H1 (cell line): Measurements from ENCODE around the gene NDUFB3. TPM values are rescaled to one million over a fixed set of nuclear protein-coding genes. Genes with fewer than 3 reads are reported as not detected.

Experiments used
- CTCF ChIA-PET: fragments of 300-600 bp; sonication (Branson Sonifier 250); formaldehyde crosslinking; loops from one replicate; lab custom pipeline; 2021; ENCODE audit not compliant: partially characterized antibody; lab: Charles Lee
- POLR2A ChIA-PET: fragments of 300-600 bp; sonication (Branson Sonifier 250); formaldehyde crosslinking; loops from one replicate; lab custom pipeline; 2021; ENCODE audit warnings: inconsistent platforms; ENCODE audit not compliant: partially characterized antibody; lab: Charles Lee
- DNase-seq, 2 experiments: peaks; one replicate each; pipeline versions ENCODE4 v3.0.0 to v3.0.0-alpha.2; 2010 to 2022; ENCODE audit warnings: low spot score in 2 of 2, low read depth in 1 of 2, mixed read lengths in 1 of 2
- FAIRE-seq: peaks from 2 replicates; lab custom pipeline; 2011; peaks lifted over from hg19 to GRCh38; lab: Jason Lieb, UNC
- H2AFZ ChIP-seq: 2 replicates; pipeline ENCODE4 v1.8.1; 2012; ENCODE audit warnings: low read length, inconsistent platforms
- H2AK5ac ChIP-seq: 2 replicates; pipeline ENCODE4 v1.6.1; 2013; ENCODE audit warnings: low read depth, low read length
- H2BK120ac ChIP-seq: replicated peaks from 2 replicates; pipeline ENCODE3; 2013; ENCODE audit warnings: low read depth, low read length, inconsistent platforms
- H2BK12ac ChIP-seq: 2 replicates; pipeline ENCODE4 v1.6.1; 2013; ENCODE audit warnings: low read depth, low read length
- H2BK15ac ChIP-seq: 2 replicates; pipeline ENCODE4 v1.6.1; 2013; ENCODE audit warnings: low read length
- H2BK20ac ChIP-seq: 2 replicates; pipeline ENCODE4 v1.6.1; 2013; ENCODE audit warnings: low read length
- H2BK5ac ChIP-seq: 2 replicates; pipeline ENCODE4 v1.6.1; 2013; ENCODE audit warnings: low read depth, low read length
- H3K14ac ChIP-seq: 2 replicates; pipeline ENCODE4 v1.6.1; 2013; ENCODE audit warnings: inconsistent platforms; ENCODE audit not compliant: insufficient read length
- H3K18ac ChIP-seq: 2 replicates; pipeline ENCODE4 v1.6.1; 2013; ENCODE audit warnings: low read length; ENCODE audit errors: extremely low read depth
- H3K23ac ChIP-seq: 2 replicates; pipeline ENCODE4 v1.6.1; 2013; ENCODE audit warnings: inconsistent platforms; ENCODE audit not compliant: insufficient read length
- H3K23me2 ChIP-seq: 2 replicates; pipeline ENCODE4 v1.6.1; 2013; ENCODE audit warnings: low read depth, low read length
- H3K27ac ChIP-seq: 2 replicates; pipeline ENCODE4 v1.6.1; 2011; ENCODE audit warnings: low read depth, low read length, inconsistent platforms
- H3K27me3 ChIP-seq, 4 experiments: replicated peaks in 1 of 4; 1 replicate in 1 of 4; 2 replicates in 3 of 4; pipeline versions ENCODE4 v1.6.1 to v1.8.1; 2011 to 2013; ENCODE audit warnings: low read length in 3 of 4, mild to moderate bottlenecking in 3 of 4, inconsistent platforms in 2 of 4, mixed read lengths in 2 of 4, moderate library complexity in 1 of 4; ENCODE audit not compliant: control insufficient read depth in 3 of 4, insufficient read depth in 3 of 4; ENCODE audit errors: extremely low read depth in 1 of 4
- H3K36me3 ChIP-seq, 4 experiments: 2 replicates each; pipeline versions ENCODE4 v1.6.1 to v1.8.1; 2011 to 2013; ENCODE audit warnings: mild to moderate bottlenecking in 4 of 4, low read length in 3 of 4, moderate library complexity in 2 of 4, control low read depth in 1 of 4, inconsistent platforms in 1 of 4; ENCODE audit not compliant: insufficient read depth in 4 of 4, control insufficient read depth in 2 of 4
- H3K4ac ChIP-seq: replicated peaks from 2 replicates; pipeline ENCODE3; 2013; ENCODE audit warnings: low read length, low read depth, mixed read lengths, inconsistent platforms; ENCODE audit not compliant: insufficient read length
- H3K4me1 ChIP-seq, 4 experiments: replicated peaks in 1 of 4; 1 replicate in 1 of 4; 2 replicates in 3 of 4; pipeline versions ENCODE4 v1.6.1 to v1.8.1; 2011 to 2013; ENCODE audit warnings: low read length in 3 of 4, inconsistent platforms in 2 of 4, mixed read lengths in 1 of 4; ENCODE audit not compliant: insufficient read depth in 4 of 4, control insufficient read depth in 3 of 4
- H3K4me2 ChIP-seq, 2 experiments: 2 replicates each; pipeline versions ENCODE4 v1.6.1 to v1.8.1; 2011 to 2013; ENCODE audit warnings: low read depth in 2 of 2, low read length in 2 of 2, control low read depth in 1 of 2, inconsistent platforms in 1 of 2, mild to moderate bottlenecking in 1 of 2; ENCODE audit not compliant: insufficient read depth in 1 of 2
- H3K4me3 ChIP-seq, 4 experiments: fragments of 200-600, 300-600 bp in 1 of 4; sonication (generic), shearing (Covaris generic), sonication (Bioruptor Twin) in 1 of 4; 2 replicates each; pipeline versions ENCODE4 v1.5.1 to v1.8.1; 2011 to 2016; ENCODE audit warnings: low read length in 4 of 4, low read depth in 3 of 4, control low read depth in 2 of 4, inconsistent platforms in 2 of 4, mild to moderate bottlenecking in 2 of 4, mixed read lengths in 1 of 4, moderate library complexity in 1 of 4; ENCODE audit not compliant: insufficient read depth in 2 of 4; ENCODE audit errors: extremely low read depth in 1 of 4
- H3K56ac ChIP-seq: replicated peaks from 2 replicates; pipeline ENCODE3; 2013; ENCODE audit warnings: low read depth, mild to moderate bottlenecking, mixed read lengths, low read length, inconsistent platforms; ENCODE audit not compliant: insufficient read length
- H3K79me1 ChIP-seq: 2 replicates; pipeline ENCODE4 v1.6.1; 2013; ENCODE audit warnings: low read depth, low read length, control low read depth
- H3K79me2 ChIP-seq, 2 experiments: 2 replicates each; pipeline versions ENCODE4 v1.6.1 to v1.8.1; 2012 to 2013; ENCODE audit warnings: low read length in 2 of 2, mild to moderate bottlenecking in 2 of 2, inconsistent platforms in 1 of 2; ENCODE audit not compliant: insufficient read depth in 2 of 2, control insufficient read depth in 1 of 2
- H3K9ac ChIP-seq, 4 experiments: replicated peaks in 1 of 4; 1 replicate in 1 of 4; 2 replicates in 3 of 4; pipeline versions ENCODE4 v1.6.1 to v1.8.1; 2011 to 2013; ENCODE audit warnings: low read depth in 3 of 4, low read length in 3 of 4, control low read depth in 2 of 4, mild to moderate bottlenecking in 2 of 4, moderate library complexity in 2 of 4, inconsistent platforms in 1 of 4; ENCODE audit errors: extremely low read depth in 1 of 4
- H3K9me3 ChIP-seq, 2 experiments: 2 replicates each; pipeline versions ENCODE4 v1.6.1 to v1.8.1; 2012 to 2013; ENCODE audit warnings: mild to moderate bottlenecking in 2 of 2, moderate library complexity in 2 of 2, control low read depth in 1 of 2, inconsistent platforms in 1 of 2, low read depth in 1 of 2, low read length in 1 of 2, mixed read lengths in 1 of 2; ENCODE audit not compliant: insufficient read depth in 2 of 2
- H4K20me1 ChIP-seq, 2 experiments: replicated peaks in 1 of 2; 2 replicates each; pipeline versions ENCODE3 to v1.8.1; 2011 to 2013; ENCODE audit warnings: inconsistent platforms in 2 of 2, low read length in 2 of 2, mild to moderate bottlenecking in 1 of 2; ENCODE audit not compliant: insufficient read depth in 2 of 2, control insufficient read depth in 1 of 2
- H4K5ac ChIP-seq: 2 replicates; pipeline ENCODE4 v1.6.1; 2013; ENCODE audit warnings: low read length, low read depth, mixed read lengths, inconsistent platforms; ENCODE audit not compliant: insufficient read length
- H4K8ac ChIP-seq: 2 replicates; pipeline ENCODE4 v1.8.0; 2013; ENCODE audit warnings: mild to moderate bottlenecking, moderate library complexity, low read length, inconsistent platforms; ENCODE audit not compliant: insufficient read depth; ENCODE audit errors: extremely low read depth
- H4K91ac ChIP-seq: replicated peaks from 2 replicates; pipeline ENCODE3; 2013; ENCODE audit warnings: low read length, mixed read lengths, inconsistent platforms; ENCODE audit not compliant: insufficient read length
- ASH2L ChIP-seq: fragments of 200-600, 300-600 bp; sonication (generic); IDR thresholded peaks from one replicate; pipeline ENCODE4 v1.7.1; 2017; ENCODE audit warnings: low read length
- ATF3 ChIP-seq: IDR thresholded peaks from 2 replicates; pipeline ENCODE4 v1.6.1; 2011; ENCODE audit warnings: low read depth, mild to moderate bottlenecking, low read length; ENCODE audit not compliant: insufficient read depth
- BCL11A ChIP-seq, 2 experiments: IDR thresholded peaks; one replicate each; pipeline ENCODE4 v1.6.1; 2011; ENCODE audit warnings: low read depth in 2 of 2, low read length in 2 of 2, mild to moderate bottlenecking in 2 of 2
- CTCF ChIP-seq, 3 experiments: IDR thresholded peaks; 1 replicate in 2 of 3; 2 replicates in 1 of 3; pipeline versions ENCODE4 v1.5.1 to v1.6.1; 2011; ENCODE audit warnings: low read length in 3 of 3, mild to moderate bottlenecking in 3 of 3, inconsistent platforms in 2 of 3, low read depth in 1 of 3, moderate library complexity in 1 of 3; ENCODE audit not compliant: insufficient read depth in 1 of 3; ENCODE audit errors: control extremely low read depth in 1 of 3
- E2F6 ChIP-seq: IDR thresholded peaks from 2 replicates; pipeline ENCODE4 v1.6.1; 2012; ENCODE audit warnings: inconsistent platforms
- RBBP5 ChIP-seq: IDR thresholded peaks from 2 replicates; pipeline ENCODE4 v1.7.1; 2012; ENCODE audit warnings: low read depth, mild to moderate bottlenecking, inconsistent platforms, low read length, moderate library complexity, borderline replicate concordance
- SIN3A ChIP-seq, 2 experiments: IDR thresholded peaks in 1 of 2; conservative IDR thresholded peaks in 1 of 2; 2 replicates each; pipeline ENCODE4 v1.6.1; 2011 to 2012; ENCODE audit warnings: low read length in 2 of 2, improper control_type of control experiment in 1 of 2, low read depth in 1 of 2, mild to moderate bottlenecking in 1 of 2
- USF2 ChIP-seq: IDR thresholded peaks from 2 replicates; pipeline ENCODE4 v1.6.1; 2011; ENCODE audit warnings: low read length, improper control_type of control experiment
- WGBS, 2 experiments: shearing (Covaris generic) in 1 of 2; methylation state at CpG; one replicate each; pipeline versions ENCODE4 v1.1.6 to v1.1.7; 2013 to 2015; ENCODE audit warnings: low lambda C conversion rate in 2 of 2, mixed read lengths in 2 of 2, inconsistent platforms in 1 of 2, low coverage in 1 of 2, missing lambda C conversion rate in 1 of 2; ENCODE audit not compliant: insufficient replicate concordance in 2 of 2, insufficient coverage in 1 of 2, insufficient read length in 1 of 2; ENCODE audit errors: extremely low coverage in 1 of 2, missing lambda C conversion rate in 1 of 2; 5-methylcytosine and 5-hydroxymethylcytosine counted together
- polyA plus RNA-seq, 7 experiments: library from polyadenylated mRNA; depleted of rRNA in 3 of 7; stranded (reverse) in 5 of 7; unstranded in 2 of 7; fragments of >200 nt in 5 of 7; fragments of 200-250 nt in 2 of 7; gene quantifications; 1 replicate in 5 of 7; 2 replicates in 1 of 7; 4 replicates in 1 of 7; pipeline versions ENCODE4 v1.2.1 to v1.2.3, GENCODE V29; 2011 to 2013; ENCODE audit warnings: missing spikeins in 2 of 7, mixed read lengths in 2 of 7
- total RNA-seq: library from RNA; stranded (reverse); fragmentation: NEBNext Ultra II Directional; extraction: Animal tissue kit (Norgen Biotek cat#: 25700); gene quantifications from 2 replicates; pipeline ENCODE4 v1.2.1, GENCODE V29; 2021

NDUFB3 gene
- total and polyA plus RNA-seq, 2 of the 8 experiments (the other 6 are each of a cell fraction or from before 2014, with no cell fraction given): 38.2 to 55.3 TPM

- Histone ChIP-seq H4K91ac (no peak overlapping the region), H3K27me3 (no peaks in the 10 kb centered on the region), H3K9ac (no peak overlapping the region), H2BK20ac (no peak overlapping the region), H2BK120ac (no peak overlapping the region), H3K79me1 (no peaks in the 10 kb centered on the region), H3K79me2 (no peaks in the 10 kb centered on the region), H3K27ac (no peak overlapping the region), H3K56ac (no peak overlapping the region), H3K4ac (no peak overlapping the region), H3K9me3 (peaks cover 0 to 4% of the 10 kb centered on the region in 2 experiments; a peak in 1 of 4 replicates), H4K5ac (no peak overlapping the region), H2BK12ac (no peak overlapping the region), H4K8ac (no peak overlapping the region), H2AK5ac (no peak overlapping the region), H2BK15ac (no peak overlapping the region), H3K36me3 (no peaks in the 10 kb centered on the region), H3K14ac (no peak overlapping the region), H3K18ac (no peak overlapping the region), H2AFZ (no peak overlapping the region), H3K4me3 (no peak overlapping the region), H3K23ac (no peak overlapping the region), H3K4me1 (peaks cover 4 to 11% (median 7%) of the 10 kb centered on the region in 4 experiments), H2BK5ac (no peak overlapping the region), H4K20me1 (peaks cover 0 to 2% of the 10 kb centered on the region in 2 experiments), H3K4me2 (no peak overlapping the region), H3K23me2 (peaks cover 9% of the 10 kb centered on the region)
- DNase-seq: no peak
- no peak for FAIRE-seq
- ChIA-PET CTCF (interaction anchor here (1.0 to 1.3 kb wide), 2 partner anchors 9 to 152 kb away, joined by 3 to 4 read pairs; no protein-coding TSS in a partner anchor), POLR2A (interaction anchor here (0.6 to 1.7 kb wide), 2 partner anchors 12 to 1009 kb away, joined by 3 to 5 read pairs; no protein-coding TSS in a partner anchor)
- WGBS, 2 experiments: 90% methylated on average over 4 of the region's 4 CpGs; no CpG with 5 or more reads in 1 of the 2 experiments
- TF ChIP-seq RBBP5: no peak
- no peak for TF ChIP-seq USF2
- no peak for TF ChIP-seq ATF3
- no peak for TF ChIP-seq ASH2L
- no peak for TF ChIP-seq E2F6
- no peak for TF ChIP-seq SIN3A (conservative IDR thresholded peaks at IDR 0.05 in 1 of 2, IDR thresholded peaks at IDR 0.05 in 1 of 2; ENCODE audit: low read depth in 1 of 2, low read length in 2 of 2)
- no peak for TF ChIP-seq BCL11A (IDR thresholded peaks at IDR 0.05; ENCODE audit: low read depth in 2 of 2, low read length in 2 of 2)
- no peak for TF ChIP-seq CTCF (IDR thresholded peaks at IDR 0.05; ENCODE audit: control extremely low read depth in 1 of 3, insufficient read depth in 1 of 3, low read depth in 1 of 3, low read length in 3 of 3)
Observed at GRCh38 chr2:201114350-201114749, 42.5 kb downstream of the NDUFB3 start.
